Right lobe of liver (tissue), 4 donors: ENCODE data around the gene HES3.

Experiments used
- POLR2A ChIP-seq: fragments of 450-650 bp; IDR thresholded peaks from one replicate; pipeline ENCODE4 v1.6.1; 2017; ENCODE audit warnings: antibody characterized with exemption, mild to moderate bottlenecking
- TF ChIP-seq, protein P1 (sequence below), 4 donors: fragments of 200-600 bp in 3 of 4; fragments of 450-650 bp in 1 of 4; IDR thresholded peaks; one replicate each; pipeline versions ENCODE4 v1.5.1 to v1.8.0; 2016 to 2022; ENCODE audit warnings: antibody characterized with exemption in 4 of 4, mild to moderate bottlenecking in 2 of 4
- donor health status: DM: no; HTN: no; CAD: no.
- donor health status: DM: no; HTN: no; CAD: no.
- donor health status: DM: no; HTN: yes; CAD: no.

DNA sequence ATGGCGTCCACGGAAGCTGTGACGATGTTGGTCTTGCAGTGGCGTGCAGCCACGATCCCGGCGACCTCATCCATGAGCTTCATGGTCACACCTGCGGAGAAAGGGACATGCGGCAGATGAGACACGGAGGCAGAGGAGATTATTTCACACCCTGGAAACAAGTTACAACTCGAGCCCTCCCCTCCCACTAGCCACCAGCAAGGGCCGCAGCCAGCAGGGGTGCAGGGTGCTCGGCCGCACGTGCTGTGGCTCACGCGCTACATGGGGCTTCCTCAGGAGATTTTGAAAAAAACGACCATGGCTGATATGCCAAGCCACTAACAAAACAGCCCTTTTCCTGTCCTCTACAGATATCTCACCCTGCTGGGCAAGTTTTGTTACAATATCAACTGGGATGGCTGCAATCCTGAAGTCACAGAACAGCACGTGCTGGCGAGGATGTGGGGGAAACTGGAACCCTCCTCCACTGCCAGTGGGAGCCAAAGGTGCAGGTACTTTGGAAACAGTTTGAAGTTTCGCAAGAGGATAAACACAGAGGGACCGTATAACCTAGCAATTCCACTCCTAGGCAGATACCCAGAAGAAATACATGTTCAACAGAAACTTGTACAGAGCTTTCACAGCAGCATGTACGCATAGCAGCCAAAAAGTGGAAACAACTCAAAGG lies 51.0 kb downstream of the HES3 start:
- TF ChIP-seq POLR2A = no peak
- TF ChIP-seq, protein P1, sequence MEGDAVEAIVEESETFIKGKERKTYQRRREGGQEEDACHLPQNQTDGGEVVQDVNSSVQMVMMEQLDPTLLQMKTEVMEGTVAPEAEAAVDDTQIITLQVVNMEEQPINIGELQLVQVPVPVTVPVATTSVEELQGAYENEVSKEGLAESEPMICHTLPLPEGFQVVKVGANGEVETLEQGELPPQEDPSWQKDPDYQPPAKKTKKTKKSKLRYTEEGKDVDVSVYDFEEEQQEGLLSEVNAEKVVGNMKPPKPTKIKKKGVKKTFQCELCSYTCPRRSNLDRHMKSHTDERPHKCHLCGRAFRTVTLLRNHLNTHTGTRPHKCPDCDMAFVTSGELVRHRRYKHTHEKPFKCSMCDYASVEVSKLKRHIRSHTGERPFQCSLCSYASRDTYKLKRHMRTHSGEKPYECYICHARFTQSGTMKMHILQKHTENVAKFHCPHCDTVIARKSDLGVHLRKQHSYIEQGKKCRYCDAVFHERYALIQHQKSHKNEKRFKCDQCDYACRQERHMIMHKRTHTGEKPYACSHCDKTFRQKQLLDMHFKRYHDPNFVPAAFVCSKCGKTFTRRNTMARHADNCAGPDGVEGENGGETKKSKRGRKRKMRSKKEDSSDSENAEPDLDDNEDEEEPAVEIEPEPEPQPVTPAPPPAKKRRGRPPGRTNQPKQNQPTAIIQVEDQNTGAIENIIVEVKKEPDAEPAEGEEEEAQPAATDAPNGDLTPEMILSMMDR (IDR thresholded peaks at IDR 0.05) = no peak
